ENCODE data around the gene ZBED2. TPM values are rescaled to one million over a fixed set of nuclear protein-coding genes. Genes with fewer than 3 reads are reported as not detected.

ZBED2 gene
- total and polyA plus RNA-seq, 2 of the 8 experiments (the other 6 are each of a cell fraction or from before 2014, with no cell fraction given), result not detected

GRCh38 chr3:111596328-111596727, 1.2 kb upstream of the ZBED2 start (continued):
- TF ChIP-seq, protein P1, sequence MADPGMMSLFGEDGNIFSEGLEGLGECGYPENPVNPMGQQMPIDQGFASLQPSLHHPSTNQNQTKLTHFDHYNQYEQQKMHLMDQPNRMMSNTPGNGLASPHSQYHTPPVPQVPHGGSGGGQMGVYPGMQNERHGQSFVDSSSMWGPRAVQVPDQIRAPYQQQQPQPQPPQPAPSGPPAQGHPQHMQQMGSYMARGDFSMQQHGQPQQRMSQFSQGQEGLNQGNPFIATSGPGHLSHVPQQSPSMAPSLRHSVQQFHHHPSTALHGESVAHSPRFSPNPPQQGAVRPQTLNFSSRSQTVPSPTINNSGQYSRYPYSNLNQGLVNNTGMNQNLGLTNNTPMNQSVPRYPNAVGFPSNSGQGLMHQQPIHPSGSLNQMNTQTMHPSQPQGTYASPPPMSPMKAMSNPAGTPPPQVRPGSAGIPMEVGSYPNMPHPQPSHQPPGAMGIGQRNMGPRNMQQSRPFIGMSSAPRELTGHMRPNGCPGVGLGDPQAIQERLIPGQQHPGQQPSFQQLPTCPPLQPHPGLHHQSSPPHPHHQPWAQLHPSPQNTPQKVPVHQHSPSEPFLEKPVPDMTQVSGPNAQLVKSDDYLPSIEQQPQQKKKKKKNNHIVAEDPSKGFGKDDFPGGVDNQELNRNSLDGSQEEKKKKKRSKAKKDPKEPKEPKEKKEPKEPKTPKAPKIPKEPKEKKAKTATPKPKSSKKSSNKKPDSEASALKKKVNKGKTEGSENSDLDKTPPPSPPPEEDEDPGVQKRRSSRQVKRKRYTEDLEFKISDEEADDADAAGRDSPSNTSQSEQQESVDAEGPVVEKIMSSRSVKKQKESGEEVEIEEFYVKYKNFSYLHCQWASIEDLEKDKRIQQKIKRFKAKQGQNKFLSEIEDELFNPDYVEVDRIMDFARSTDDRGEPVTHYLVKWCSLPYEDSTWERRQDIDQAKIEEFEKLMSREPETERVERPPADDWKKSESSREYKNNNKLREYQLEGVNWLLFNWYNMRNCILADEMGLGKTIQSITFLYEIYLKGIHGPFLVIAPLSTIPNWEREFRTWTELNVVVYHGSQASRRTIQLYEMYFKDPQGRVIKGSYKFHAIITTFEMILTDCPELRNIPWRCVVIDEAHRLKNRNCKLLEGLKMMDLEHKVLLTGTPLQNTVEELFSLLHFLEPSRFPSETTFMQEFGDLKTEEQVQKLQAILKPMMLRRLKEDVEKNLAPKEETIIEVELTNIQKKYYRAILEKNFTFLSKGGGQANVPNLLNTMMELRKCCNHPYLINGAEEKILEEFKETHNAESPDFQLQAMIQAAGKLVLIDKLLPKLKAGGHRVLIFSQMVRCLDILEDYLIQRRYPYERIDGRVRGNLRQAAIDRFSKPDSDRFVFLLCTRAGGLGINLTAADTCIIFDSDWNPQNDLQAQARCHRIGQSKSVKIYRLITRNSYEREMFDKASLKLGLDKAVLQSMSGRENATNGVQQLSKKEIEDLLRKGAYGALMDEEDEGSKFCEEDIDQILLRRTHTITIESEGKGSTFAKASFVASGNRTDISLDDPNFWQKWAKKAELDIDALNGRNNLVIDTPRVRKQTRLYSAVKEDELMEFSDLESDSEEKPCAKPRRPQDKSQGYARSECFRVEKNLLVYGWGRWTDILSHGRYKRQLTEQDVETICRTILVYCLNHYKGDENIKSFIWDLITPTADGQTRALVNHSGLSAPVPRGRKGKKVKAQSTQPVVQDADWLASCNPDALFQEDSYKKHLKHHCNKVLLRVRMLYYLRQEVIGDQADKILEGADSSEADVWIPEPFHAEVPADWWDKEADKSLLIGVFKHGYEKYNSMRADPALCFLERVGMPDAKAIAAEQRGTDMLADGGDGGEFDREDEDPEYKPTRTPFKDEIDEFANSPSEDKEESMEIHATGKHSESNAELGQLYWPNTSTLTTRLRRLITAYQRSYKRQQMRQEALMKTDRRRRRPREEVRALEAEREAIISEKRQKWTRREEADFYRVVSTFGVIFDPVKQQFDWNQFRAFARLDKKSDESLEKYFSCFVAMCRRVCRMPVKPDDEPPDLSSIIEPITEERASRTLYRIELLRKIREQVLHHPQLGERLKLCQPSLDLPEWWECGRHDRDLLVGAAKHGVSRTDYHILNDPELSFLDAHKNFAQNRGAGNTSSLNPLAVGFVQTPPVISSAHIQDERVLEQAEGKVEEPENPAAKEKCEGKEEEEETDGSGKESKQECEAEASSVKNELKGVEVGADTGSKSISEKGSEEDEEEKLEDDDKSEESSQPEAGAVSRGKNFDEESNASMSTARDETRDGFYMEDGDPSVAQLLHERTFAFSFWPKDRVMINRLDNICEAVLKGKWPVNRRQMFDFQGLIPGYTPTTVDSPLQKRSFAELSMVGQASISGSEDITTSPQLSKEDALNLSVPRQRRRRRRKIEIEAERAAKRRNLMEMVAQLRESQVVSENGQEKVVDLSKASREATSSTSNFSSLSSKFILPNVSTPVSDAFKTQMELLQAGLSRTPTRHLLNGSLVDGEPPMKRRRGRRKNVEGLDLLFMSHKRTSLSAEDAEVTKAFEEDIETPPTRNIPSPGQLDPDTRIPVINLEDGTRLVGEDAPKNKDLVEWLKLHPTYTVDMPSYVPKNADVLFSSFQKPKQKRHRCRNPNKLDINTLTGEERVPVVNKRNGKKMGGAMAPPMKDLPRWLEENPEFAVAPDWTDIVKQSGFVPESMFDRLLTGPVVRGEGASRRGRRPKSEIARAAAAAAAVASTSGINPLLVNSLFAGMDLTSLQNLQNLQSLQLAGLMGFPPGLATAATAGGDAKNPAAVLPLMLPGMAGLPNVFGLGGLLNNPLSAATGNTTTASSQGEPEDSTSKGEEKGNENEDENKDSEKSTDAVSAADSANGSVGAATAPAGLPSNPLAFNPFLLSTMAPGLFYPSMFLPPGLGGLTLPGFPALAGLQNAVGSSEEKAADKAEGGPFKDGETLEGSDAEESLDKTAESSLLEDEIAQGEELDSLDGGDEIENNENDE (IDR thresholded peaks at IDR 0.05; ENCODE audit: insufficient replicate concordance, low read length), result no peak
- TF ChIP-seq RFX5 (IDR thresholded peaks at IDR 0.05; ENCODE audit: borderline replicate concordance, low read depth, low read length) (no peak), TAF1 (IDR thresholded peaks at IDR 0.05; ENCODE audit: low read depth, low read length) (no peak), BCL11A (IDR thresholded peaks at IDR 0.05; ENCODE audit: low read depth in 2 of 2, low read length in 2 of 2) (no peak), RAD21 (IDR thresholded peaks at IDR 0.05 in 1 of 2, conservative IDR thresholded peaks at IDR 0.05 in 1 of 2; ENCODE audit: low read depth in 2 of 2, low read length in 2 of 2) (no peak), TEAD4 (IDR thresholded peaks at IDR 0.05; ENCODE audit: low read depth, low read length) (no peak), USF2 (IDR thresholded peaks at IDR 0.05; ENCODE audit: low read length) (no peak), GTF2F1 (IDR thresholded peaks at IDR 0.05; ENCODE audit: borderline replicate concordance, low read depth, low read length) (no peak)
- TF ChIP-seq, protein P2, sequence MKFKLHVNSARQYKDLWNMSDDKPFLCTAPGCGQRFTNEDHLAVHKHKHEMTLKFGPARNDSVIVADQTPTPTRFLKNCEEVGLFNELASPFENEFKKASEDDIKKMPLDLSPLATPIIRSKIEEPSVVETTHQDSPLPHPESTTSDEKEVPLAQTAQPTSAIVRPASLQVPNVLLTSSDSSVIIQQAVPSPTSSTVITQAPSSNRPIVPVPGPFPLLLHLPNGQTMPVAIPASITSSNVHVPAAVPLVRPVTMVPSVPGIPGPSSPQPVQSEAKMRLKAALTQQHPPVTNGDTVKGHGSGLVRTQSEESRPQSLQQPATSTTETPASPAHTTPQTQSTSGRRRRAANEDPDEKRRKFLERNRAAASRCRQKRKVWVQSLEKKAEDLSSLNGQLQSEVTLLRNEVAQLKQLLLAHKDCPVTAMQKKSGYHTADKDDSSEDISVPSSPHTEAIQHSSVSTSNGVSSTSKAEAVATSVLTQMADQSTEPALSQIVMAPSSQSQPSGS (IDR thresholded peaks at IDR 0.05; ENCODE audit: low read length), result no peak

Data from H1 (cell line).